GM23248 (cell line): ENCODE data around the gene GRID2.

ENCODE experiments used
- EZH2 ChIP-seq: fragments of 200-600 bp; sonication (generic); IDR thresholded peaks from 2 replicates; pipeline ENCODE4 v1.6.1; 2018; ENCODE audit warnings: antibody characterized with exemption, mild to moderate bottlenecking; ENCODE audit not compliant: insufficient read depth, poor library complexity, severe bottlenecking
- EZH2phosphoT487 ChIP-seq: fragments of 200-600 bp; sonication (generic); IDR thresholded peaks from 2 replicates; pipeline ENCODE4 v1.6.1; 2018; ENCODE audit warnings: antibody characterized with exemption, moderate library complexity, mild to moderate bottlenecking, low read depth; ENCODE audit not compliant: insufficient read depth

DNA sequence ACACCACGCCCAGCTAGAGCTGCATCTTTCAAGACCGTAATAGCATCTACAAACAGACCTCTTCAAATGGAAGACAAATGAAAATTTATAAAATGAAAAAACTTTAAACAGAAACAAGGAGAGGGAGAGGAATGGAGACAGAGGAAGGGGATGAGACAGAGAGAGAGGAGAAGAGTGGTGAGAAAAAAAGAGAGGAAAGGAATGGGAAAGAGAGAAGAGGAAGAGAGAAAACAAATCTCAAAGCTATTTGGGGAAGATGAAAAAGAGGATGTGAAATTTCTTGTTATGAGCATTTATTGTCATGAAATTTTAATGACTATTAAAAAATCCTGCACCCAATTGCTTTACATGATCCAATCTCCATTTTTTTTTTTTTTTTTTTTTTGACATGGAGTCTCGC is 726.9 kb downstream of the GRID2 start:
- TF ChIP-seq EZH2phosphoT487 (no peak), EZH2 (no peak)
